OCI-M2 (cell line): ENCODE measurements around the gene TIGAR.

Experiments used
- DNase-seq: peaks from one replicate; lab custom pipeline; 2025; ENCODE audit not compliant: unreplicated experiment; lab: John Stamatoyannopoulos, UW

Gene TIGAR

DNA sequence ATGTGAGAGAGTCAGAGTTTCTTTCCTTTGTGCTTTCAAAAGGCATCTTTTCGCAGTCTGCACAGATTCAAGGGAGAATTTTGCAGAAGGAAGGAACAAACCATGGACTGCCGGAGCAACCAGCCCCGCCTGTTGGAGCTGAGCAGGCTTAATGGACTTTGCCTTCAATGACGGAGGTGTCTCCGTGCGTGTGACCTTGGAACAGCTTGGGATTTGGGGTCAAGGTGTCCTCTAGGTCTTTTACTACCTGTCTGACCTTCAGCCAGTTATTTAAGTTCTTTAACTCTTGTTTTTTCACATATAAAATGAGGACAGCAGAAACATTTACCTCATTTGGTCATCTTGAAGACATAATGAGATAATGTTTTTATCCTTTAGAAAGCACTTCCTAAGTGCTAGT is 54.4 kb downstream of the TIGAR start:
- DNase-seq, result no peak

DNA sequence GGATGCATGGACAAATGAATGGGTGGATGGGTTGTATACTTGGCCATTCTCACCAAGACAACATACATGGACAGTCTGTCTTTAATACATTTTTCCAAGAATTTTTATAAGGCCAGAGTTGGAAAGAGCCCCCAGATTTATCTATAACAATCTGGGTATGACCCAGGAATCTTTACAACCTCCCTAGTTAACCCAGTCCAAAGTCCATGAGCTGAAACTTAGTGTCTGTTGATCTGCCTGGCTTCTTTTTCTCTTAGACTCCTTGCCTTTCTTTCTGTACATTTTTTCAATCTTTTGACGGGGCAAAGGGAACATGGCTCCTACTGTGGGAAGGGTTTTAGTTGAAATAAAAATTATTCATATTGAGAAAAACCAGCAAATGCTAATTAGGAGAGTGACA is 57.8 kb downstream of the TIGAR start:
- DNase-seq, result no peak

DNA sequence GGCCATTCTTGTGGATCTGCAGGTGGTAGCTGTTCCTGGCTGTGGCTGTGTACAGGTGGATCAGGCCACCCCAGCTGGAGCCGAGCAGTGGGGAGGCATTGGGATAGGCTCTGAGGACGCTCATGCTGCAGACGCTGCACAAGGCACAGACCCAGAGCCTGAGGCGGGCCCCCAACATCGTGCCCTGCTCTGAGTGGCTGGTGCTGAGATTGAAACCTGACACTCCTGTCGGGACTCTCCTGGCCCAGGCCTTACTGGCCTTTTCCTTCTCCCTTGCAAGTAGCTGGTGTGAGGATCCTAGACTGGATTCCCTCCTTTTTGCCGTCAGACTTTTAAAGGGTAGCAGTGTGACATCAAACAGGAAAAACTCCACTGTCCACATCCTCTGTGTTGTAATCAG is 58.4 kb downstream of the TIGAR start, which contains the start of gene FGF23:
Gene FGF23, minus strand, starts transcription at position 308 of the 400 bp plus-strand sequence. Its CDS starts 130 bp downstream, at position 178.
- no peak for DNase-seq

DNA sequence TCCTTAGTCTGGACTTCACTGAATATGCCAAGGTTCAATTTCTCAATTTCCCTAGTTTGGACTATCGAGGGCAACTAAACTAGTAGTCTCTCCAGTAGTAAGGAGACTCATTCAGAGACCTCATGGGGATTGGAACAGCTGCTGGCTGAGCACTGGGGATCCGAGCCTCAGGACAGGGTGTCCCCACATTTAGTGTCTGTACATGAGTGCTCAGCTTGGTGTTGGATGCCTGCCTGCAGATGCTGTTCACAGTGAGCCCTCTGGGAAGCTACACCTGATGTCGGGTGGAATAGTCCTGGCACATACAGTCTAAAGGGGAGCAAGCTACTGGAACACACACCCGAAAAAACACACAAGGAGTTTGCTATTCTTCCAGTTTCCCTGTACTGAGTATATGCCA is 59.3 kb downstream of the TIGAR start:
- DNase-seq, result no peak

DNA sequence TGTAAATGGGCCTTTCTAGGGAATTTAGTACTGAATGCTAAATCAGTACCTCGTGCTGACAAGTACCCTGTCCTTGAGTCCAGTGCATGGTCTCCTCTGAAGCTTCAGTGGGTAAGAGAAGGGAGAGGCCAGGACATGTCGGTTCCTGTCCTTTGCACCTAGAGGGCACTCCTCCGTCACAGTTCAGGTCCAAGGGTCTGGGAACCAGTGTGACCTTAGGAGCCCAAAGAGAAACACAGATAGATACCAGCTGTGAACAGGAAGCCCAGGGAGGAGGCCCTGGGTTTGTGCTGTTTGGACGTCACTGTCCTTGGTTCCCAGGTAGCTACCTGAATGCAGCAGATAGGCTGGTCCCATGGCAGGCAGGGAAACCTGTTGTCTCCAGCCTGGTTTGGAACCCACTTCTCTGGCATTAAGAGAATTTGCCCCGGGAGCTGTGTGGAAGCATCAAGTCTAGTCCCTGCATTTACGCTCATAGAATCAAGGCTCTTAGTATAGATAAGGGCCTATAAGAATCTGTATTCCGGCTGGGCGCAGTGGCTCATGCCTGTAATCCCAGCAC is 62.4 kb downstream of the TIGAR start:
- no peak for DNase-seq

DNA sequence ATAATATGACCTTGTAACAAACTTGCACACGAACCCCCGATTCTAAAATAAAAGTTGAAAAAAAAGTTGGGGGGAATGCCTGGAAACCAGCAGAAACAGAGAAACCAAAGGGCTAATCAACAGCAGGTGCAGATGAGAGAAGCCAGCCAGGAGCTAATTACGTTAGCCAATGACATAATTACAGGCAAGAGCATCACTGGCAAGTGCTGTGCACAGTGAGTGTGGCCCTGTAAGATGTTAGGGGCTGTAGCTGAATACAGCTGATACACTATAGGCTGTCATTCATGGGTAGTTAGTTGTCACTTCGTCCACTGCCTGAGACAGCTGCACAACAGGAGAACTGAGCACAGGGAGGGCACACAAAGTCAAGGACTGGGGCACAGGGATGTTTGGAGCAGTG is 65.8 kb downstream of the TIGAR start:
- DNase-seq, result no peak

DNA sequence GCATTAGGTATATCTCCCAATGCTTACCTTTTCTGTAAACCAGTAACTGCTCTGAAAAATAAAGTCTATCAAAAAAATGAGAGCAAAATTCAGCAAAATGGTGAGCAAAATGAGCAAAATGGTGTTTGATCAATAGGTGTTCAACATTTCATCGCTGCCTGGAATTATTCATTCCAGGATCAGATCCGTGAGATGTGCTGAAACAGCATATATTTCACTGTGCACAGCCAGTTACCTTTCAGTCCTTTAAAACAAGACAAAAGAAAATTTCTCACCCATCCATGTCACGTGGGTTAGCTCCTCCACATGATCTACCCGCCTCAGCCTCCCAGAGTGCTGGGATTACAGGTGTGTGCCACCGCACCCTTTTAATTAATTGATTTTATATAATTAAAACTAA is 66.6 kb downstream of the TIGAR start:
- DNase-seq, result no peak

DNA sequence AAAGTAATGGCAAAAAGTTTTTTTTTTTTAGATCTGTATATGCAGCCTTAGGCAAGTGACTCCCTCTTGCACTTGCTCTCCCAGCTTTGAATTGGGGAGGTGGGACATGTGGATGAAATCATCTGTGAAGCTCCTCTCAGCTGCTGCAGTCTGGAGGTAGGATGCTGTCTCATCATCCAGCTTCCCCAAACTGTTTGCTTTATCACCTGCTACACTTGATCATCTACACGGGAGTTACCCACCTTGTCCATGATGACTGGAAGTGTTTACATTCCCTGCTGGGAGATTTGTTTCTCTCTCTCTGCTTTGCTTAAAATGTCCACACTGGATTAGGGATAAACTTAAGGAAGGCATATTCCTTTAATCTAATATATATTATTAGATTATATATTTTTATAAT is 67.0 kb downstream of the TIGAR start:
- DNase-seq, result no peak

DNA sequence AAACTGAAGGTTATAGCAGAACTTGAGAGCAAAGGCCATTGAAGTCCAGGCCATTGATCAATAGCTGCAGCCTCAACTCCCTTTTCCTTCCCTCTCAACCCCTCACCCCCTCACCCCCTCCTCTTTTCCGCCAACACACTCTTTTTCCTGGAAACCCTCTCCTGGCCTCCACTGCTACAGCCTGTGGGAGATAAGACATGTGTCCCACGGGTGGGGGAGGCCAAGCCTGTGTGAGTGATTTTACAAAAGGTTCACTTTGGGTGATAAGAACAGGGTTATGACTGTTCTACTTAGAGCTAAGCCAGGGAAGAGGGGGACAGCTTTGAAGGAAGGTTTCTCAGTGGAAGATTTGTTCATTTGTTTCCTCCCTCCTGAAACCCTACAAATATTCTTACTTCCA is 67.6 kb downstream of the TIGAR start:
- DNase-seq, result no peak

DNA sequence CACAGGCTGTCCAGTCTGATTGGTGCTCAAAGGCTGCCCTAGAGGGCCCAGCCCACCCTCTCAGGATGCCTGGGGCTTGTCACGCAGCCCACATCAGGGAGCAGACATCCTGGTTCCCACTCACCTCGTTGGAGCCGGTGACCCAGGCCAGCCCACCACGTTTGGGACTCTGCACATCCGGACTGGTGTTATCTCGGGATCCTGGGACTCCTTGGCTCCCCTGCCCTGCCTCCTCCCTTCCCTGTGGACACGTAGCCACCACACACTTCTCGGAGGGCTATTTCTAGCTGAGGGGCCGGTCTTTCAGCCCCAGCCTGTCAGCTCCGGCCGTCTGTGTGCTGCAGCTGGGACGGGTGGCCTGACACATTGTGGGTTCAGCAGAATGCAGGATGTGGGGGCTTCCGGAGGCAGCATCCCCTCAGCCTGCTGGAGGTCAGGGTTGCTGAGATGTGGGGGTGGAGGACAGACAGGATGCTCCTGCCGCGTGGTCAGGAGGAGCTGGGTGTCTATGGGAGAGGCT is 71.3 kb downstream of the TIGAR start:
- DNase-seq, result no peak

DNA sequence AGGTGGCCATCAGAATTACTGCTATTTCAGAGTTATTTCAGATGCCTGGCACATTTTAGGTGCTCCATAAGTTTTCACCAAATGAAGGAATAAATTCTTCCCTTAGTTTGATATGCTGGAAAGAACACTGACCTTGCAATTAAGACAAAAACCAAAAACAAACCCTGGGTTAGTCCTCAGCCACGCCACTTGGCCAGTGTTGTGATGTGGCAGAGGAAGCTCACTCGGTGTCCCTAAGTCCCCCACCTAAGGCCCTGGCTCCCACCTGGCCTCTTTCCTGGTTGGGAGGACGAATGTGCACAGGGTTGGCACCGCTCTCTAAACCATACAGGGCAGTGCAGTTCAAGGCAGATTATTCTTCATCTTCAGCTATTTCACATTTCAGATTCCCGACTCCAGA is 72.2 kb downstream of the TIGAR start:
- DNase-seq, result no peak

DNA sequence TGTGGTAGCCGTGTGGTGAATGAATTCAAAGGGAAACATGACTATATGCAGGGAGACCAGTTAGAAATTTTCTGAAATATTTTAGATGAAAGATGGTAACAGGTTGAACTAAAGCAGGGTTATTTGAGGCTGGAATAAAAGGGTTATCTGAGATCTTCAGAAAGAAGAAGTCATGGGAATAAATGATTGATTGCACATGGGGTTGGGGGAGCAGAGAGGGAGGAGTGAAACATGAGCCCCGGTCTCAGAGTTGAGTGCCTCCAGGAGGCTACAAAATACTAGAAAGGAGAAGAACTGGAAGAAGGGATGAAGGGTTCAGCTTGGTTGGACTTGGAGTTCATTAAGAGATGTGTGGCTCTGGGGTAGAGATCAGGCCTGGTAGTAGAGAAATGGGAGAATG is 74.8 kb downstream of the TIGAR start:
- DNase-seq, result no peak

DNA sequence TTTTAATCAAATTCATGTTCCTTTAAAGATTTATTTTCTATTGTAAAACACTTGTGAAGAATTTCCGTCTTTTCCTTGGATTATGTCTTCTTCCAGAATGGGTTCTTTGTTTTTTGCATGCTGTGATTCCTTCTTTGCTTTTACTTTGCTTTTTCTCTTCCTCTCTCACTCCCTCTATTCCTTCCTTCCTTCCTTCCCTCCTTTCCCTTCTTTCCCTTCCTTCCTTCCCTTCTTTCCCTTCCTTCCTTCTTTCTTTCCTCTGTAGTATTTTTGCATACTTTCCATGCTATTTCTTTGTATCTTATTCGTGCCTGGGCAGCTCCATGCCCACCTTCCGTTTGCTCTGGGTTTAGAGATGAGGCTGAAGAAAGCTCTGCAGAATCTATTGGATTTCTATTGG is 80.1 kb downstream of the TIGAR start:
- DNase-seq, result no peak

DNA sequence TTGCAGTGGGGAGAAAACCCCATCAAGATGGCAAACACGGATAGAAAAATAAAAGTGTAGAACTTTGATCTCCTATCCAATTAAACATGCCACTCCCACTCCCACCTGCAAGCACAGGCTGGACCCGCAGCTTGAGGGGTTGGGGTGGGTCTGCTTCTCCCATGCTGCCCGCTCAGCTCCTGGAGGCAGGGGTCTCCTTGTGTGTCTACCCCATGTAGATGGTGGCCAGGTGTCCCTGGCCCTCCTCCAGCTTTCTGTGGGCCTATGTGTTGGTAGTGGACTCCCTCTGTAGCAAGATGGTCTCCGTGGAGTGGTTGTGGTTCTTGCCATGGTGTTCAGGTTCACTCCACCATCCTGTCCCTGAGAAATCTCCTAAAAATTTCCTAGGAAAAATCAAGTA is 82.0 kb downstream of the TIGAR start:
- DNase-seq, result no peak
